Measurements from ENCODE around the gene XRCC6.
"Not testable (repeated sequence)": the region's sequence is repeated elsewhere in the genome, so short reads cannot be mapped to it uniquely, and the experiment has no call there.

XRCC6 gene

DNA sequence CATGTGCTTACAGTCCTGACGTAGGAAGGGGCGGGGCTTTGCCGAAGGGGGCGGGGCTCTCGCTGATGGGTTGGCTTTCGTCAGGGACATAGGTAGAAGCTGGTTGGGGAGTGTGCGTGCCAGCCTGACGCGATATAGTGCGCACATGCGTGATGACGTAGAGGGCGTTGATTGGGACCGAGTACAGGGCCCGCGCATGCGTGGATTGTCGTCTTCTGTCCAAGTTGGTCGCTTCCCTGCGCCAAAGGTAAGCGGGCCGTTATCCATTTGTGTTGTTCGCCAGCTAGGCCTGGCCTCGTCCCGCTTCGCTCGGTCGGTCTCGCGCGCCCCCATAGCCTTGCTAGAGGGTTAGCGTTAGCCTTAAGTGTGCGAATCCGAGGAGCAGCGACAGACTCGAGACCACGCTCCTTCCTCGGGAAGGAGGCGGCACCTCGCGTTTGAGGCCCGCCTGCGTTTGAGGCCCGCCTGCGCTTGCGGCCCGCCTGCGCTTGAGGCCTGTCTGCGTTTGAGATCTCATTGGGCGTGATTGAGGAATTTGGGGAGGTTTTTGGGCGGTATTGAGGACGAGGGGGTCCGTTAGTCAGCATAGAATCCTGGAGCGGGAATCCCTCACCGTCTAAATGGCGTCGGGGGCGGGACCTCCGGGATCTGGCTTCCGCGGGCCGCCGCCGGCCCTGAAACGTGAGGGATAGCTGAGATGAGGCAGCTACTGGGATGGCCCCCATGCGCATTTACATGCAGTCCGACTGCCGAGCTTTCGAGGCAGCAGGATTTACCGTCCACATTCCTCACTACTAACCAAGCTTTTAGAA is at the start of gene XRCC6:
XRCC6 (plus strand) TSS at position 197 of the 812 bp plus-strand sequence. CDS start 710 bp downstream, outside the sequence.
- H3K4me3 ChIP-seq (ENCODE audit: low read depth in 1 of 2, low read length in 2 of 2), result peak within 1 kb of the TSS; percentile 86 to 88
- peak within 1 kb of the TSS; percentile 96 for H3K27ac ChIP-seq (ENCODE audit: low read length)
- peaks cover 0 to 24% of the 10 kb centered on the region in 2 donors for H3K36me3 ChIP-seq (ENCODE audit: control insufficient read depth in 1 of 2, insufficient read depth in 2 of 2, low read length in 2 of 2)
- peaks cover 14 to 28% of the 10 kb centered on the region in 2 donors for H3K4me1 ChIP-seq (ENCODE audit: control insufficient read depth in 1 of 2, insufficient read depth in 2 of 2, low read length in 2 of 2)
- no peaks in the 10 kb centered on the region for H3K9me3 ChIP-seq (ENCODE audit: control insufficient read depth in 1 of 2, low read length in 2 of 2)
- no peaks in the 10 kb centered on the region for H3K27me3 ChIP-seq (ENCODE audit: low read depth, low read length)

- H3K27me3 ChIP-seq (ENCODE audit: low read depth, low read length), result no peaks in the 10 kb centered on the region
- no peak overlapping the region for H3K4me3 ChIP-seq (ENCODE audit: low read depth in 1 of 2, low read length in 2 of 2)
- peaks cover 3 to 13% of the 10 kb centered on the region in 2 donors for H3K36me3 ChIP-seq (ENCODE audit: control insufficient read depth in 1 of 2, insufficient read depth in 2 of 2, low read length in 2 of 2)
- peaks cover 0 to 10% of the 10 kb centered on the region in 2 donors for H3K4me1 ChIP-seq (ENCODE audit: control insufficient read depth in 1 of 2, insufficient read depth in 2 of 2, low read length in 2 of 2)
- H3K9me3 ChIP-seq (ENCODE audit: control insufficient read depth in 1 of 2, low read length in 2 of 2), result no peaks in the 10 kb centered on the region
- H3K27ac ChIP-seq (ENCODE audit: low read length), result no peak overlapping the region
Observed at GRCh38 chr22:41571786-41572185, 49.3 kb upstream of the XRCC6 start.

- H3K4me3 ChIP-seq (ENCODE audit: low read depth in 1 of 2, low read length in 2 of 2); H3K9me3 ChIP-seq (ENCODE audit: control insufficient read depth in 1 of 2, low read length in 2 of 2); H3K27ac ChIP-seq (ENCODE audit: low read length); H3K27me3 ChIP-seq (ENCODE audit: low read depth, low read length); H3K4me1 ChIP-seq (ENCODE audit: control insufficient read depth in 1 of 2, insufficient read depth in 2 of 2, low read length in 2 of 2): not testable (repeated sequence)
- H3K36me3 ChIP-seq (ENCODE audit: control insufficient read depth in 1 of 2, insufficient read depth in 2 of 2, low read length in 2 of 2), result peaks cover 6 to 13% of the 10 kb centered on the region in 2 donors
Observed at GRCh38 chr22:41572305-41572704, 48.8 kb upstream of the XRCC6 start.

GRCh38 chr22:41573677-41574076 is 47.4 kb upstream of the XRCC6 start:
- Histone ChIP-seq H3K9me3 (ENCODE audit: control insufficient read depth in 1 of 2, low read length in 2 of 2) (no peaks in the 10 kb centered on the region), H3K36me3 (ENCODE audit: control insufficient read depth in 1 of 2, insufficient read depth in 2 of 2, low read length in 2 of 2) (peaks cover 12 to 20% of the 10 kb centered on the region in 2 donors), H3K27me3 (ENCODE audit: low read depth, low read length) (no peaks in the 10 kb centered on the region), H3K4me3 (ENCODE audit: low read depth in 1 of 2, low read length in 2 of 2) (no peak overlapping the region), H3K4me1 (ENCODE audit: control insufficient read depth in 1 of 2, insufficient read depth in 2 of 2, low read length in 2 of 2) (peaks cover 0 to 10% of the 10 kb centered on the region in 2 donors), H3K27ac (ENCODE audit: low read length) (no peak overlapping the region)

DNA sequence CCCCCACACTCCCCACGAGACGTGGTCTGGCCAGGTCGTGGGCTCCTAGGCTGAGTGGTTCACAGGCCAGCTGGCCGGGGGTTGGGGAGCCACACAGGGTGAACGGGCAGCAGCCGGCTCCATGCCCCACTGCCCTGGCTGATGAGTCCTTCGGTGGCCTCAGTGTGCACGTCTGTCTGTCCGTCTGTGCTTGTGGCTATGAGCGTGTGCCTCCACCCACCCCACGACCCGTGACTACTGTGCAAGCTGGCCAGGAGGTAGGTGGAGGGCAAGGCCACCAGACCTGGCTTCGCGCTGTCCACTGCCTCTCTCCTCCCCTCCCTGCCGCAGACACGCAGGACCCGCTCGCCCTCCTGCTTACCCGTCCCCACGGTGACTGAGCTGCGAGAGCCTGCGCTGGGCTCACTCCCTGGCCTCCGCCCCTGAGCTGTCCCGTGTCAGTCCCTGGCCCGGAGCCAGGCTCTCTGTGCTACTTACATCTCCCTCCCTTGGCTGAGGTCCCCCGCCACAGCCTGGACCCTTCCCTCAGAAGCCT is 46.2 kb upstream of the XRCC6 start:
- no peak overlapping the region for H3K4me3 ChIP-seq (ENCODE audit: low read depth in 1 of 2, low read length in 2 of 2)
- no peaks in the 10 kb centered on the region for H3K9me3 ChIP-seq (ENCODE audit: control insufficient read depth in 1 of 2, low read length in 2 of 2)
- H3K36me3 ChIP-seq (ENCODE audit: control insufficient read depth in 1 of 2, insufficient read depth in 2 of 2, low read length in 2 of 2), result peaks cover 18 to 32% of the 10 kb centered on the region in 2 donors
- peaks cover 0 to 10% of the 10 kb centered on the region in 2 donors for H3K4me1 ChIP-seq (ENCODE audit: control insufficient read depth in 1 of 2, insufficient read depth in 2 of 2, low read length in 2 of 2)
- no peak overlapping the region for H3K27ac ChIP-seq (ENCODE audit: low read length)
- H3K27me3 ChIP-seq (ENCODE audit: low read depth, low read length), result no peaks in the 10 kb centered on the region

DNA sequence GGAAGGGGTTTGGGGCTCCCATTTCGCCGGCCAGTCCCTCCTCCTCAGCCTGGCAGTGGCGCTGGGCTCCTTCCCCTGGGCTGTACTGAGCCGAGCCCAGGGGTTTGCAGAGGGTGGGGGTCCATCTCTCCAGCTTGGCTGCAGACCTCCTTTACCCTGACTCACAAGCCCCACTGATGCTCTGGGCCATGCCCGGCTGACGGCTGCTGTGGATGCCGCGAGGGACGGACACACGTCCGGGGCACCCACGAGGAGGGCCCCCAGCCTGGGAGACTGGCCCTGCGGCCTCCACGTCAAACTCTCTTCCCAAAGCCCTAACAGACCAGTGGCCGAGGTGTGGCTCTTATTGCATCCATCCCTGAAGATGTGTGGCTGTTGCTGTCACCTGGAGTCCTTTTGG is 45.6 kb upstream of the XRCC6 start:
- Histone ChIP-seq H3K27ac (ENCODE audit: low read length) (no peak overlapping the region), H3K4me3 (ENCODE audit: low read depth in 1 of 2, low read length in 2 of 2) (no peak overlapping the region)

DNA sequence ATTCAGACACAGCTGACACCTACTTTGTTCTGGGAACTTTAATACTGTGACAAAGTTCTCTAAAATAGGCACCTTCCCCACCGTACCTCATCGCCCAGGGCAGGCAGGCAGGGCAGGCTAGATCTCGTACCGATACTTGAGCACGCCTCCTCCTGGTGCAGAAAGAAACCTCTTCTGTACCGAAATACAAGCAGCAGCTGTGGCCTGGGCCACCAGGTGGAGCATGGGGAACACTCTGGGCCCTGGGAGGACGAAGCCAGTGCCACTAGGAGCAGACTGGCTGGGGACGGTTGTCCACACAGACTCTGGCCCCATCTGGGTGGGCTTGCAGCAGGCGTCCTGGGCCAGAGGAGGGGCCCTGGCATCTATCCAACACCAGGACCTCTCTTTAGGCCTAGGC is 44.2 kb upstream of the XRCC6 start:
- H3K27me3 ChIP-seq (ENCODE audit: low read depth, low read length), result no peaks in the 10 kb centered on the region
- H3K4me1 ChIP-seq (ENCODE audit: control insufficient read depth in 1 of 2, insufficient read depth in 2 of 2, low read length in 2 of 2), result peaks cover 0 to 10% of the 10 kb centered on the region in 2 donors
- H3K27ac ChIP-seq (ENCODE audit: low read length), result no peak overlapping the region
- H3K36me3 ChIP-seq (ENCODE audit: control insufficient read depth in 1 of 2, insufficient read depth in 2 of 2, low read length in 2 of 2), result peaks cover 22 to 38% of the 10 kb centered on the region in 2 donors
- no peak overlapping the region for H3K4me3 ChIP-seq (ENCODE audit: low read depth in 1 of 2, low read length in 2 of 2)
- no peaks in the 10 kb centered on the region for H3K9me3 ChIP-seq (ENCODE audit: control insufficient read depth in 1 of 2, low read length in 2 of 2)

More for the DNA sequence above, 45.6 kb upstream of the XRCC6 start:
- Histone ChIP-seq H3K27me3 (ENCODE audit: low read depth, low read length) (no peaks in the 10 kb centered on the region), H3K4me1 (ENCODE audit: control insufficient read depth in 1 of 2, insufficient read depth in 2 of 2, low read length in 2 of 2) (peaks cover 0 to 10% of the 10 kb centered on the region in 2 donors), H3K9me3 (ENCODE audit: control insufficient read depth in 1 of 2, low read length in 2 of 2) (no peaks in the 10 kb centered on the region), H3K36me3 (ENCODE audit: control insufficient read depth in 1 of 2, insufficient read depth in 2 of 2, low read length in 2 of 2) (peaks cover 22 to 37% of the 10 kb centered on the region in 2 donors)

DNA sequence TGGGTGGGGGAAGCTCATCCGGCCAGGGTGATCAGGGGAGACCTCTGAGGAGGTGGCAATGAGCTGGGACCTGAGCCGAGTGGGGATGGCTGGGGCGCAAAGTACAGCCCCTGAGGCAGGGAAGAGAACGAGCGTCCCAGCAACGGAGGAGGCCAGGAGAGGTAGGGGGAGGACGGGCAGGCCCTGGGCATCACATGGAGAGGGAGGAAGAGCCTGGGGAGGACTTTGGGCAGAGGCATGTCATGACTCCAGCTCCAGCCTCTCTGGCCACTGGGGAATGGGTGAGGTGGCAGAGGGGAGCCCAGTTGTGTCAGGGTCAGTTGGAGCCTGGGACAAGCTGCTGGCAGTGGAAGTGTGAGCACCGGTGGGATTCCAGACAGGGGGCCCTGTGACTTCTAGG is 43.0 kb upstream of the XRCC6 start:
- peaks cover 30 to 51% of the 10 kb centered on the region in 2 donors for H3K36me3 ChIP-seq (ENCODE audit: control insufficient read depth in 1 of 2, insufficient read depth in 2 of 2, low read length in 2 of 2)
- H3K9me3 ChIP-seq (ENCODE audit: control insufficient read depth in 1 of 2, low read length in 2 of 2), result no peaks in the 10 kb centered on the region
- no peak overlapping the region for H3K4me3 ChIP-seq (ENCODE audit: low read depth in 1 of 2, low read length in 2 of 2)
- no peak overlapping the region for H3K27ac ChIP-seq (ENCODE audit: low read length)
- no peaks in the 10 kb centered on the region for H3K27me3 ChIP-seq (ENCODE audit: low read depth, low read length)
- H3K4me1 ChIP-seq (ENCODE audit: control insufficient read depth in 1 of 2, insufficient read depth in 2 of 2, low read length in 2 of 2), result peaks cover 0 to 10% of the 10 kb centered on the region in 2 donors

DNA sequence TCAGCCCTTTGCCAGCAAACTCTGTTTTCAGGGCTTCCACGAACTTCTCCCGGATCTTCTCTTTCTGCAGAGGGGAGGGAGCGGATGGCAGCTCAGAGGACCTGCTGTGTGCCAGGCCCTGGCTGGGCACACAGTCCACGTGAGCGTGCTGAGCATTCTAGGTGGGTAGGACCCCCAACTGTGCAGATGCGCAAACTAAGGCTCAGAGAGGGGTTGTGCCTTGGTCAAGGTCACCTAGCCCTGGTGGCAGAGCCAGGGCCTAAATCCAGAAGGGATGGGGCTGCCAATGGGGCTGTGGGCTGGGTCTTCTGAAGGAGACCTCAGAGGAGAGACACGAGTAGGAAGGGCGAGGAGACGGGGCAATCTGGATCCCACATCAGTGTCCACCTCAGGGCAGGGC is 42.3 kb upstream of the XRCC6 start:
- Histone ChIP-seq H3K4me3 (ENCODE audit: low read depth in 1 of 2, low read length in 2 of 2) (no peak overlapping the region), H3K36me3 (ENCODE audit: control insufficient read depth in 1 of 2, insufficient read depth in 2 of 2, low read length in 2 of 2) (peaks cover 36 to 58% of the 10 kb centered on the region in 2 donors), H3K27ac (ENCODE audit: low read length) (no peak overlapping the region)

DNA sequence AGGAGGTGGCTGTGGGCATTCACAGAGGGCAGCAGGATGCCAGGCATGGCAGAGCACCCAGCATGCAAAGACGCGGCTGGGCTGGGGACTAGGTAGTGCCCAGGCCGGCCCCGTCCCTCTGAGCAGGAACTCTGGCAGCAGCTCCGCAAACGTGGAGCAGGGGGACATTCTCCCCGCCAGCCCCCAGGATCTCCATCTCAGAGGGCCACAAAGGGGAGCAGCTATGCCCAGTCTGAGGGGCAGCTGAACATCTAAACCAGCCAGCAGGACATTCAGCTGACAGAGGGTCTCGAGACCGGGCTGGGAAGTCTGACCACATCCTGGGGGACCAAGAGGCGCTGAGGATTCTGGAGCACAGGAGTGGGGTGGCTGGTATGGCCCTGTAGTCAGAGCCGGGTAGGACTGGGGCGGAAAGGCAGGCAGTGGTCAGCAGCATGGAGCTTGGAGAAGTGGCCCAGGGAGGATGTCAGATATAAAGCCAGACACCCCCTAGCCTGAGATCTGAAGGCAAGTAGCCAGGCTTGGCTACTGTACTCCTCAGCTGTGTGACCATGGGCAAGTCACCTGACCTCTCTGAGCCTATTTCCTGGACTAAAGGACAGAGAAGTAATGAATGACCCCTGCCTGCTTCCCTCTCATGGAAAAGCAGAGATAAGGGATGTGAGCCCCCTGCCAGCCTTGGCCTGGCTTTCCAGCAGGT is 41.6 kb upstream of the XRCC6 start:
- peaks cover 40 to 64% of the 10 kb centered on the region in 2 donors for H3K36me3 ChIP-seq (ENCODE audit: control insufficient read depth in 1 of 2, insufficient read depth in 2 of 2, low read length in 2 of 2)

More for the DNA sequence above, 42.3 kb upstream of the XRCC6 start:
- Histone ChIP-seq H3K27me3 (ENCODE audit: low read depth, low read length) (no peaks in the 10 kb centered on the region), H3K9me3 (ENCODE audit: control insufficient read depth in 1 of 2, low read length in 2 of 2) (no peaks in the 10 kb centered on the region), H3K4me1 (ENCODE audit: control insufficient read depth in 1 of 2, insufficient read depth in 2 of 2, low read length in 2 of 2) (peaks cover 0 to 10% of the 10 kb centered on the region in 2 donors)

DNA sequence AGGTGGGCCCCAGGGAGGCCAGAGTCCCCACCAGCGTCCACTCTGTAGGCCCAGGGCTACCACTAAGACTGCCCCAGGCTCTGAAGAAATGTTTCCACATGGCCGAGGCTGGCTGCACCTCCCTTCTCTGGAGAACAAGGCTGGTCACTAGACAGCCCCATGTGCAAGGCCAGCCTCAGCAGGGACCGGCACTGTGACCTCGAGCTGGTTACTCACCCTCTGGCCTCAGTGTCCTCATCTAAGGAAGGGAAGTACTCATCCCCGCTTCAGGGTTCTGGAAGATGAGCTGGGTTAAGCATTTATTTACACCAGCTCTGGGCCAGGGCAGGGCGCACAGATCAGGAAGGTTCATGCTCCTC is 41.1 kb upstream of the XRCC6 start:
- H3K27me3 ChIP-seq (ENCODE audit: low read depth, low read length), result no peaks in the 10 kb centered on the region
- no peak overlapping the region for H3K4me3 ChIP-seq (ENCODE audit: low read depth in 1 of 2, low read length in 2 of 2)
- H3K9me3 ChIP-seq (ENCODE audit: control insufficient read depth in 1 of 2, low read length in 2 of 2), result no peaks in the 10 kb centered on the region
- H3K27ac ChIP-seq (ENCODE audit: low read length), result no peak overlapping the region
- peaks cover 0 to 5% of the 10 kb centered on the region in 2 donors for H3K4me1 ChIP-seq (ENCODE audit: control insufficient read depth in 1 of 2, insufficient read depth in 2 of 2, low read length in 2 of 2)
- peaks cover 44 to 69% of the 10 kb centered on the region in 2 donors for H3K36me3 ChIP-seq (ENCODE audit: control insufficient read depth in 1 of 2, insufficient read depth in 2 of 2, low read length in 2 of 2)

More for the DNA sequence above, 41.6 kb upstream of the XRCC6 start:
- Histone ChIP-seq H3K4me1 (ENCODE audit: control insufficient read depth in 1 of 2, insufficient read depth in 2 of 2, low read length in 2 of 2) (peaks cover 0 to 10% of the 10 kb centered on the region in 2 donors), H3K9me3 (ENCODE audit: control insufficient read depth in 1 of 2, low read length in 2 of 2) (no peaks in the 10 kb centered on the region), H3K27ac (ENCODE audit: low read length) (no peak overlapping the region), H3K27me3 (ENCODE audit: low read depth, low read length) (no peaks in the 10 kb centered on the region), H3K4me3 (ENCODE audit: low read depth in 1 of 2, low read length in 2 of 2) (no peak overlapping the region)
